ENCODE data around the gene ITGB2. TPM values are rescaled to one million over a fixed set of nuclear protein-coding genes. Genes with fewer than 3 reads are reported as not detected.
A peak's percentile ranks its signal among the peaks of the same experiment; 100 is the strongest.

Gene ITGB2
- total RNA-seq, 4 donors from 2014 or later = 11.2 to 18.8 (median 15.3) TPM

- WGBS = 45% methylated on average over 15 of the region's 15 CpGs
- Histone ChIP-seq H3K4me3 (no peak overlapping the region), H3K36me3 (no peaks in the 10 kb centered on the region), H3K27ac (no peak overlapping the region), H3K27me3 (peaks cover 15% of the 10 kb centered on the region), H3K9me3 (no peaks in the 10 kb centered on the region), H3K4me1 (peaks cover 21% of the 10 kb centered on the region)
- peak; percentile 49 to 82 for TF ChIP-seq CTCF (IDR thresholded peaks at IDR 0.05)
- no peak for TF ChIP-seq POLR2A (IDR thresholded peaks at IDR 0.05)
- no peak for DNase-seq (ENCODE audit: low spot score in 2 of 2)
These were observed 28.0 kb downstream of the ITGB2 start for GRCh38 chr21:44892536-44893277.

GRCh38 chr21:44892095-44892494 lies 28.6 kb downstream of the ITGB2 start:
- peaks cover 16% of the 10 kb centered on the region for H3K4me1 ChIP-seq
- H3K4me3 ChIP-seq = no peak overlapping the region
- peaks cover 15% of the 10 kb centered on the region for H3K27me3 ChIP-seq
- no peak for DNase-seq (ENCODE audit: low spot score in 2 of 2)
- H3K9me3 ChIP-seq = no peaks in the 10 kb centered on the region
- no peak overlapping the region for H3K27ac ChIP-seq
- WGBS = 80% methylated on average over 17 of the region's 19 CpGs
- H3K36me3 ChIP-seq = no peaks in the 10 kb centered on the region
- no peak for TF ChIP-seq EP300 (IDR thresholded peaks at IDR 0.05)
- no peak for TF ChIP-seq CTCF (IDR thresholded peaks at IDR 0.05)
- no peak for TF ChIP-seq POLR2A (IDR thresholded peaks at IDR 0.05)
- no peak for TF ChIP-seq POLR2AphosphoS5 (IDR thresholded peaks at IDR 0.05)

- no peak for DNase-seq (ENCODE audit: low spot score in 2 of 2)
- Histone ChIP-seq H3K4me1 (peaks cover 16% of the 10 kb centered on the region), H3K36me3 (no peaks in the 10 kb centered on the region), H3K27ac (no peak overlapping the region), H3K9me3 (no peaks in the 10 kb centered on the region), H3K4me3 (no peak overlapping the region), H3K27me3 (peaks cover 15% of the 10 kb centered on the region)
- TF ChIP-seq EP300 (IDR thresholded peaks at IDR 0.05) (no peak), POLR2AphosphoS5 (IDR thresholded peaks at IDR 0.05) (no peak), POLR2A (IDR thresholded peaks at IDR 0.05) (no peak), CTCF (IDR thresholded peaks at IDR 0.05) (no peak)
- 67% methylated on average over 1 of the region's 15 CpGs for WGBS
These were observed 29.1 kb downstream of the ITGB2 start for GRCh38 chr21:44891631-44892031.

GRCh38 chr21:44890961-44891541 lies 29.6 kb downstream of the ITGB2 start:
- TF ChIP-seq POLR2AphosphoS5 (IDR thresholded peaks at IDR 0.05) = no peak
- TF ChIP-seq POLR2A (IDR thresholded peaks at IDR 0.05) = no peak
- no peak for TF ChIP-seq EP300 (IDR thresholded peaks at IDR 0.05)
- no peak for TF ChIP-seq CTCF (IDR thresholded peaks at IDR 0.05)
- no peaks in the 10 kb centered on the region for H3K9me3 ChIP-seq
- no peaks in the 10 kb centered on the region for H3K36me3 ChIP-seq
- peaks cover 15% of the 10 kb centered on the region for H3K27me3 ChIP-seq
- H3K27ac ChIP-seq = no peak overlapping the region
- H3K4me1 ChIP-seq = peaks cover 16% of the 10 kb centered on the region
- H3K4me3 ChIP-seq = no peak overlapping the region
- no peak for DNase-seq (ENCODE audit: low spot score in 2 of 2)
- WGBS = 75% methylated on average over 7 of the region's 9 CpGs

- Histone ChIP-seq H3K4me3 (no peak overlapping the region), H3K27me3 (peaks cover 15% of the 10 kb centered on the region), H3K4me1 (peaks cover 16% of the 10 kb centered on the region), H3K36me3 (no peaks in the 10 kb centered on the region), H3K27ac (no peak overlapping the region), H3K9me3 (no peaks in the 10 kb centered on the region)
- DNase-seq (ENCODE audit: low spot score in 2 of 2) = no peak
- TF ChIP-seq POLR2AphosphoS5 (IDR thresholded peaks at IDR 0.05) (no peak), CTCF (IDR thresholded peaks at IDR 0.05) (no peak), POLR2A (IDR thresholded peaks at IDR 0.05) (no peak), EP300 (IDR thresholded peaks at IDR 0.05) (no peak)
- WGBS = 50% methylated on average over 8 of the region's 24 CpGs
These were observed 30.3 kb downstream of the ITGB2 start for GRCh38 chr21:44890338-44890931.

Data from suprapubic skin (tissue), 4 donors.